SK-N-SH (cell line): Measurements from ENCODE around the gene SLC35F4. TPM values are rescaled to one million over a fixed set of nuclear protein-coding genes. Genes with fewer than 3 reads are reported as not detected.

ENCODE experiments used
- CTCF ChIA-PET: fragments of 300-600, 350-600 bp; formaldehyde crosslinking; extraction: SDS; loops from one replicate; lab custom pipeline; 2021; lab: Yijun Ruan, JAX
- POLR2A ChIA-PET: fragments of 350-600 bp; sonication (Branson Sonifier 250); formaldehyde crosslinking; extraction: SDS; loops from one replicate; lab custom pipeline; 2020; ENCODE audit warnings: antibody characterized with exemption, inconsistent platforms; lab: Yijun Ruan, JAX
- DNase-seq: peaks from one replicate; pipeline ENCODE4 v3.0.0; 2012
- H2AFZ ChIP-seq: fragments of 200-600 bp; sonication (generic); 2 replicates; pipeline ENCODE4 v1.8.1; 2016; ENCODE audit warnings: antibody characterized with exemption, mild to moderate bottlenecking, low read depth
- H3F3A ChIP-seq: fragments of 200-600 bp; sonication (generic); replicated peaks from 2 replicates; pipeline ENCODE3; 2016; ENCODE audit warnings: antibody characterized with exemption, mild to moderate bottlenecking; ENCODE audit not compliant: insufficient read depth
- H3K27ac ChIP-seq, 2 experiments: fragments of 200-500 bp in 1 of 2; fragments of 200-600 bp in 1 of 2; sonication (Bioruptor generic) in 1 of 2; sonication (generic), shearing (Covaris generic) in 1 of 2; 2 replicates each; pipeline versions ENCODE4 v1.5.1 to v1.6.1; 2014 to 2016; ENCODE audit warnings: low read depth in 2 of 2, inconsistent platforms in 1 of 2, low read length in 1 of 2, mild to moderate bottlenecking in 1 of 2, mixed read lengths in 1 of 2
- H3K27me3 ChIP-seq: fragments of 200-600 bp; sonication (generic), shearing (Covaris generic); 2 replicates; pipeline ENCODE4 v1.6.1; 2016; ENCODE audit warnings: mixed run types; ENCODE audit not compliant: insufficient read depth
- H3K36me3 ChIP-seq, 2 experiments: fragments of 200-500 bp in 1 of 2; fragments of 200-600 bp in 1 of 2; sonication (Bioruptor generic) in 1 of 2; sonication (generic) in 1 of 2; replicated peaks in 1 of 2; 2 replicates each; pipeline versions ENCODE3 to v1.5.1; 2014 to 2016; ENCODE audit warnings: low read length in 1 of 2, mild to moderate bottlenecking in 1 of 2; ENCODE audit not compliant: insufficient read depth in 2 of 2, control insufficient read depth in 1 of 2
- H3K4me1 ChIP-seq, 2 experiments: fragments of 200-500 bp in 1 of 2; fragments of 200-600 bp in 1 of 2; sonication (Bioruptor generic) in 1 of 2; sonication (generic), shearing (Covaris generic) in 1 of 2; 2 replicates each; pipeline versions ENCODE4 v1.5.1 to v1.6.1; 2014 to 2016; ENCODE audit warnings: low read depth in 1 of 2, low read length in 1 of 2, mixed run types in 1 of 2; ENCODE audit not compliant: insufficient read depth in 2 of 2, control insufficient read depth in 1 of 2
- H3K4me2 ChIP-seq: fragments of 200-600 bp; sonication (generic), shearing (Covaris generic); 2 replicates; pipeline ENCODE4 v1.6.1; 2017; ENCODE audit warnings: mixed run types
- H3K4me3 ChIP-seq, 2 experiments: fragments of 200-500 bp in 1 of 2; fragments of 200-600 bp in 1 of 2; sonication (Bioruptor generic) in 1 of 2; sonication (generic), shearing (Covaris generic) in 1 of 2; 2 replicates each; pipeline versions ENCODE4 v1.5.1 to v1.8.1; 2014 to 2016; ENCODE audit warnings: low read depth in 2 of 2, inconsistent platforms in 1 of 2, low read length in 1 of 2, mild to moderate bottlenecking in 1 of 2, mixed read lengths in 1 of 2, moderate library complexity in 1 of 2
- H3K79me2 ChIP-seq: fragments of 200-600 bp; sonication (generic); 2 replicates; pipeline ENCODE4 v1.8.1; 2017; ENCODE audit warnings: mild to moderate bottlenecking; ENCODE audit not compliant: insufficient read depth
- H3K9ac ChIP-seq: fragments of 200-600 bp; sonication (generic); 2 replicates; pipeline ENCODE4 v1.6.1; 2017; ENCODE audit warnings: mixed run types
- H3K9me2 ChIP-seq: fragments of 200-600 bp; sonication (generic); 2 replicates; pipeline ENCODE4 v1.6.1; 2017; ENCODE audit warnings: mixed run types
- H3K9me3 ChIP-seq: fragments of 200-600 bp; sonication (generic); 2 replicates; pipeline ENCODE4 v1.6.1; 2017; ENCODE audit warnings: mixed run types, mild to moderate bottlenecking, moderate library complexity
- H4K20me1 ChIP-seq: fragments of 200-600 bp; sonication (generic); 2 replicates; pipeline ENCODE4 v1.6.1; 2017; ENCODE audit warnings: mild to moderate bottlenecking, mixed run types; ENCODE audit not compliant: insufficient read depth
- ELF1 ChIP-seq: IDR thresholded peaks from 2 replicates; pipeline ENCODE4 v1.4.0; 2012
- EP300 ChIP-seq, 2 experiments: IDR thresholded peaks; 2 replicates each; pipeline versions ENCODE4 v1.4.0 to v1.6.1; 2012; ENCODE audit warnings: borderline replicate concordance in 1 of 2, low read depth in 1 of 2, low read length in 1 of 2
- EZH2phosphoT487 ChIP-seq: fragments of 200-600 bp; sonication (generic); IDR thresholded peaks from 2 replicates; pipeline ENCODE4 v1.6.1; 2017; ENCODE audit warnings: low read depth, mixed run types, mild to moderate bottlenecking, antibody characterized with exemption, moderate library complexity, borderline replicate concordance
- FOXM1 ChIP-seq: IDR thresholded peaks from 2 replicates; pipeline ENCODE4 v1.4.0; 2012; ENCODE audit warnings: low read depth, mild to moderate bottlenecking
- JUND ChIP-seq: IDR thresholded peaks from 2 replicates; pipeline ENCODE4 v1.4.0; 2012
- MEF2A ChIP-seq: IDR thresholded peaks from 2 replicates; pipeline ENCODE4 v1.4.0; 2012; ENCODE audit warnings: low read depth, borderline replicate concordance
- MXI1 ChIP-seq: IDR thresholded peaks from 2 replicates; pipeline ENCODE4 v1.6.1; 2012; ENCODE audit warnings: mild to moderate bottlenecking, low read depth, low read length, improper control_type of control experiment
- NFIC ChIP-seq: IDR thresholded peaks from 2 replicates; pipeline ENCODE4 v1.4.0; 2012; ENCODE audit warnings: borderline replicate concordance
- POLR2AphosphoS5 ChIP-seq: IDR thresholded peaks from 2 replicates; pipeline ENCODE4 v1.6.1; 2012; ENCODE audit warnings: low read depth, low read length
- RAD21 ChIP-seq: IDR thresholded peaks from 2 replicates; pipeline ENCODE4 v1.6.1; 2012; ENCODE audit warnings: mild to moderate bottlenecking, low read length
- RXRA ChIP-seq: IDR thresholded peaks from 2 replicates; pipeline ENCODE4 v1.4.0; 2012; ENCODE audit warnings: low read depth, mild to moderate bottlenecking, borderline replicate concordance
- SIN3A ChIP-seq: IDR thresholded peaks from 2 replicates; pipeline ENCODE4 v1.6.1; 2012; ENCODE audit warnings: low read depth, mild to moderate bottlenecking, low read length, moderate library complexity, borderline replicate concordance
- SMC3 ChIP-seq: IDR thresholded peaks from 2 replicates; pipeline ENCODE4 v1.6.1; 2012; ENCODE audit warnings: low read depth, low read length, improper control_type of control experiment
- YY1 ChIP-seq: IDR thresholded peaks from 2 replicates; pipeline ENCODE4 v1.4.0; 2012; ENCODE audit warnings: low read depth, mild to moderate bottlenecking
- WGBS: methylation state at CpG from one replicate; pipeline ENCODE4 v1.1.6; 2017; ENCODE audit warnings: low lambda C conversion rate; 5-methylcytosine and 5-hydroxymethylcytosine counted together
- polyA plus RNA-seq, 3 experiments: library from polyadenylated mRNA; depleted of rRNA; stranded (reverse); fragments of >200 nt; gene quantifications; 2 replicates each; pipeline ENCODE4 v1.2.3, GENCODE V29; 2012
- TF ChIP-seq, protein P1 (sequence below): IDR thresholded peaks from 2 replicates; pipeline ENCODE4 v1.4.0; 2012; ENCODE audit warnings: low read depth, borderline replicate concordance
- TF ChIP-seq, protein P2 (sequence below): IDR thresholded peaks from 2 replicates; pipeline ENCODE4; 2012
- TF ChIP-seq, protein P3 (sequence below): IDR thresholded peaks from 2 replicates; pipeline ENCODE4 v1.4.0; 2012; ENCODE audit warnings: low read depth, borderline replicate concordance
- TF ChIP-seq, protein P4 (sequence below): IDR thresholded peaks from 2 replicates; pipeline ENCODE4 v1.4.0; 2012; ENCODE audit warnings: low read depth
- TF ChIP-seq, protein P5 (sequence below): fragments of 150-350 bp; IDR thresholded peaks from 2 replicates; pipeline ENCODE4 v1.6.1; 2016; ENCODE audit warnings: mild to moderate bottlenecking, low read depth, low read length
- TF ChIP-seq, protein P6 (sequence below): fragments of 150-350 bp; IDR thresholded peaks from 2 replicates; pipeline ENCODE4 v1.6.1; 2017; ENCODE audit warnings: antibody characterized with exemption, low read length, low read depth, borderline replicate concordance

Gene SLC35F4
- polyA plus RNA-seq, 1 of the 3 experiments (the other 2 are of a cell fraction): not detected

DNA sequence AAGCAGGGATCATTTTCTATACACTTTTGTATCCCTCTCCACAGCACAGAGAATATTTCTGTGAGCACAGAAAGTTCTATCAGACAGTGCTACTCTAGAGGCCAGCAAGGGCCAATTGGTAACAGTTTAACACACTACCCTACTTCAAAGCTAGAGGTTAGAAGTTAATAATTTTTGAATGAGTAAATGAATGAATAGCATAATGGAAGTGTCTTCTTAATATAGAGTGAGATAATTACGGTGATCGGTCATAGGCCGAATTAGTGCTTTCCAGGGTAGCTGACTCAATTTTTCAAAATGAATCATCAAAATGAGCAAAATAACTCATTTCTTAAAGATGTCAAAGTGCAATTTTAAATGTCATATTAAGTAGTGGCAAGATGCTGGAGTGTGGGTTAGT lies 305.2 kb downstream of the SLC35F4 start (continued):
- no peak for TF ChIP-seq EP300 (IDR thresholded peaks at IDR 0.05; ENCODE audit: borderline replicate concordance in 1 of 2, low read depth in 1 of 2, low read length in 1 of 2)
- TF ChIP-seq YY1: no peak
- TF ChIP-seq RAD21: no peak
- TF ChIP-seq JUND: no peak
- TF ChIP-seq, all 33 proteins: peak for 0

- no peaks in the 10 kb centered on the region for H3K9me3 ChIP-seq
- no peak overlapping the region for H3K27ac ChIP-seq
- no peaks in the 10 kb centered on the region for H3K79me2 ChIP-seq
- H3F3A ChIP-seq: no peaks in the 10 kb centered on the region
- DNase-seq: no peak
- H3K9ac ChIP-seq: no peak overlapping the region
- H3K9me2 ChIP-seq: no peaks in the 10 kb centered on the region
- H3K4me2 ChIP-seq: no peak overlapping the region
- H3K4me1 ChIP-seq: no peaks in the 10 kb centered on the region
- no peaks in the 10 kb centered on the region for H3K36me3 ChIP-seq
- no peak overlapping the region for H3K4me3 ChIP-seq
- H3K27me3 ChIP-seq: no peaks in the 10 kb centered on the region
- POLR2A ChIA-PET: no interaction called here
- CTCF ChIA-PET: no interaction called here
- H2AFZ ChIP-seq: no peak overlapping the region
- TF ChIP-seq, protein P1, sequence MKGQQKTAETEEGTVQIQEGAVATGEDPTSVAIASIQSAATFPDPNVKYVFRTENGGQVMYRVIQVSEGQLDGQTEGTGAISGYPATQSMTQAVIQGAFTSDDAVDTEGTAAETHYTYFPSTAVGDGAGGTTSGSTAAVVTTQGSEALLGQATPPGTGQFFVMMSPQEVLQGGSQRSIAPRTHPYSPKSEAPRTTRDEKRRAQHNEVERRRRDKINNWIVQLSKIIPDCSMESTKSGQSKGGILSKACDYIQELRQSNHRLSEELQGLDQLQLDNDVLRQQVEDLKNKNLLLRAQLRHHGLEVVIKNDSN: no peak
- no peak for TF ChIP-seq SMC3
- TF ChIP-seq, protein P2, sequence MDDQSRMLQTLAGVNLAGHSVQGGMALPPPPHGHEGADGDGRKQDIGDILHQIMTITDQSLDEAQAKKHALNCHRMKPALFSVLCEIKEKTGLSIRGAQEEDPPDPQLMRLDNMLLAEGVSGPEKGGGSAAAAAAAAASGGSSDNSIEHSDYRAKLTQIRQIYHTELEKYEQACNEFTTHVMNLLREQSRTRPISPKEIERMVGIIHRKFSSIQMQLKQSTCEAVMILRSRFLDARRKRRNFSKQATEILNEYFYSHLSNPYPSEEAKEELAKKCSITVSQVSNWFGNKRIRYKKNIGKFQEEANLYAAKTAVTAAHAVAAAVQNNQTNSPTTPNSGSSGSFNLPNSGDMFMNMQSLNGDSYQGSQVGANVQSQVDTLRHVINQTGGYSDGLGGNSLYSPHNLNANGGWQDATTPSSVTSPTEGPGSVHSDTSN: no peak
- TF ChIP-seq JUND: no peak
- no peak for TF ChIP-seq POLR2AphosphoS5
- no peak for TF ChIP-seq MEF2A
- no peaks in the 10 kb centered on the region for H4K20me1 ChIP-seq
- WGBS: 10% methylated on average over 5 of the region's 5 CpGs
These were observed 306.3 kb downstream of the SLC35F4 start for GRCh38 chr14:57559576-57559975.

- WGBS: 2% methylated on average over 4 of the region's 4 CpGs
- TF ChIP-seq SMC3 (no peak), RXRA (no peak), ELF1 (no peak), NFIC (no peak), RAD21 (no peak), EZH2phosphoT487 (no peak), MXI1 (no peak), FOXM1 (no peak), SIN3A (no peak), YY1 (no peak)
- TF ChIP-seq, protein P3, sequence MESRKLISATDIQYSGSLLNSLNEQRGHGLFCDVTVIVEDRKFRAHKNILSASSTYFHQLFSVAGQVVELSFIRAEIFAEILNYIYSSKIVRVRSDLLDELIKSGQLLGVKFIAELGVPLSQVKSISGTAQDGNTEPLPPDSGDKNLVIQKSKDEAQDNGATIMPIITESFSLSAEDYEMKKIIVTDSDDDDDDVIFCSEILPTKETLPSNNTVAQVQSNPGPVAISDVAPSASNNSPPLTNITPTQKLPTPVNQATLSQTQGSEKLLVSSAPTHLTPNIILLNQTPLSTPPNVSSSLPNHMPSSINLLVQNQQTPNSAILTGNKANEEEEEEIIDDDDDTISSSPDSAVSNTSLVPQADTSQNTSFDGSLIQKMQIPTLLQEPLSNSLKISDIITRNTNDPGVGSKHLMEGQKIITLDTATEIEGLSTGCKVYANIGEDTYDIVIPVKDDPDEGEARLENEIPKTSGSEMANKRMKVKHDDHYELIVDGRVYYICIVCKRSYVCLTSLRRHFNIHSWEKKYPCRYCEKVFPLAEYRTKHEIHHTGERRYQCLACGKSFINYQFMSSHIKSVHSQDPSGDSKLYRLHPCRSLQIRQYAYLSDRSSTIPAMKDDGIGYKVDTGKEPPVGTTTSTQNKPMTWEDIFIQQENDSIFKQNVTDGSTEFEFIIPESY: no peak
- TF ChIP-seq, protein P4, sequence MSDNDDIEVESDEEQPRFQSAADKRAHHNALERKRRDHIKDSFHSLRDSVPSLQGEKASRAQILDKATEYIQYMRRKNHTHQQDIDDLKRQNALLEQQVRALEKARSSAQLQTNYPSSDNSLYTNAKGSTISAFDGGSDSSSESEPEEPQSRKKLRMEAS: no peak
- TF ChIP-seq, protein P5, sequence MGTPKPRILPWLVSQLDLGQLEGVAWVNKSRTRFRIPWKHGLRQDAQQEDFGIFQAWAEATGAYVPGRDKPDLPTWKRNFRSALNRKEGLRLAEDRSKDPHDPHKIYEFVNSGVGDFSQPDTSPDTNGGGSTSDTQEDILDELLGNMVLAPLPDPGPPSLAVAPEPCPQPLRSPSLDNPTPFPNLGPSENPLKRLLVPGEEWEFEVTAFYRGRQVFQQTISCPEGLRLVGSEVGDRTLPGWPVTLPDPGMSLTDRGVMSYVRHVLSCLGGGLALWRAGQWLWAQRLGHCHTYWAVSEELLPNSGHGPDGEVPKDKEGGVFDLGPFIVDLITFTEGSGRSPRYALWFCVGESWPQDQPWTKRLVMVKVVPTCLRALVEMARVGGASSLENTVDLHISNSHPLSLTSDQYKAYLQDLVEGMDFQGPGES: no peak
- TF ChIP-seq, protein P6, sequence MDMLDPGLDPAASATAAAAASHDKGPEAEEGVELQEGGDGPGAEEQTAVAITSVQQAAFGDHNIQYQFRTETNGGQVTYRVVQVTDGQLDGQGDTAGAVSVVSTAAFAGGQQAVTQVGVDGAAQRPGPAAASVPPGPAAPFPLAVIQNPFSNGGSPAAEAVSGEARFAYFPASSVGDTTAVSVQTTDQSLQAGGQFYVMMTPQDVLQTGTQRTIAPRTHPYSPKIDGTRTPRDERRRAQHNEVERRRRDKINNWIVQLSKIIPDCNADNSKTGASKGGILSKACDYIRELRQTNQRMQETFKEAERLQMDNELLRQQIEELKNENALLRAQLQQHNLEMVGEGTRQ: no peak
These were observed 316.0 kb downstream of the SLC35F4 start for GRCh38 chr14:57549765-57550420.

More at GRCh38 chr14:57549765-57550420, 316.0 kb downstream of the SLC35F4 start:
- H4K20me1 ChIP-seq: no peaks in the 10 kb centered on the region
- H3K36me3 ChIP-seq: no peaks in the 10 kb centered on the region
- DNase-seq: no peak
- ChIA-PET CTCF (interaction anchor here (0.6 kb wide), 1 partner anchor 299 kb away, joined by 3 read pairs; no protein-coding TSS in a partner anchor), POLR2A (no interaction called here)
- no peaks in the 10 kb centered on the region for H3K9me2 ChIP-seq
- H3F3A ChIP-seq: no peaks in the 10 kb centered on the region
- no peak overlapping the region for H3K4me3 ChIP-seq
- no peak overlapping the region for H3K4me2 ChIP-seq
- no peak overlapping the region for H2AFZ ChIP-seq
- H3K4me1 ChIP-seq: no peaks in the 10 kb centered on the region
- H3K9ac ChIP-seq: no peak overlapping the region
- no peaks in the 10 kb centered on the region for H3K79me2 ChIP-seq
- H3K27me3 ChIP-seq: no peaks in the 10 kb centered on the region
- H3K9me3 ChIP-seq: no peaks in the 10 kb centered on the region
- H3K27ac ChIP-seq: no peak overlapping the region
